Breast epithelium (tissue), 4 donors: ENCODE measurements around the gene RNF113B. TPM values are rescaled to one million over a fixed set of nuclear protein-coding genes. Genes with fewer than 3 reads are reported as not detected.
A peak's percentile ranks its signal among the peaks of the same experiment; 100 is the strongest.

Experiments used
- DNase-seq, 2 donors: peaks; one replicate each; pipeline ENCODE4 v3.0.0-alpha.2; 2019; ENCODE audit warnings: low spot score in 2 of 2
- H3K27ac ChIP-seq, 2 donors: fragments of 200-600 bp; sonication (generic) in 1 of 2; one replicate each; pipeline ENCODE4 v1.5.1; 2016 to 2019; ENCODE audit warnings: mild to moderate bottlenecking in 1 of 2
- H3K27me3 ChIP-seq, 2 donors: fragments of 200-600 bp; sonication (generic) in 1 of 2; one replicate each; pipeline versions ENCODE4 v1.5.1 to v1.6.0; 2017 to 2019; ENCODE audit warnings: control low read depth in 1 of 2, mild to moderate bottlenecking in 1 of 2
- H3K36me3 ChIP-seq: fragments of 200-600 bp; one replicate; pipeline ENCODE4 v1.5.1; 2019
- H3K4me1 ChIP-seq, 2 donors: fragments of 200-600 bp; sonication (generic); one replicate each; pipeline ENCODE4 v1.5.1; 2016 to 2019; ENCODE audit warnings: control low read depth in 1 of 2
- H3K4me3 ChIP-seq, 3 donors: fragments of 200-600 bp; sonication (generic); 1 replicate in 2 of 3; 2 replicates in 1 of 3; pipeline ENCODE4 v1.5.1; 2016 to 2019; ENCODE audit warnings: mild to moderate bottlenecking in 3 of 3, moderate library complexity in 2 of 3
- H3K9me3 ChIP-seq, 2 donors: fragments of 200-600 bp; sonication (generic) in 1 of 2; one replicate each; pipeline ENCODE4 v1.5.1; 2016 to 2019; ENCODE audit warnings: control low read depth in 1 of 2
- POLR2A ChIP-seq: fragments of 450-650 bp; IDR thresholded peaks from one replicate; pipeline ENCODE4 v1.6.1; 2016; ENCODE audit warnings: antibody characterized with exemption, mild to moderate bottlenecking, moderate library complexity
- POLR2AphosphoS5 ChIP-seq, 3 donors: sonication (generic); formaldehyde crosslinking; IDR thresholded peaks; one replicate each; pipeline ENCODE4 v1.6.1; 2017; ENCODE audit warnings: antibody characterized with exemption in 3 of 3
- intact Hi-C: fragments of 100-400 bp; cut with DNase I; formaldehyde crosslinking; loops from one replicate; pipeline ENCODE4 v1.15.1; 2023; ENCODE audit warnings: low total_unique reads
- total RNA-seq, 3 donors: library from RNA; depleted of rRNA; stranded (reverse); fragments of >200 nt; gene quantifications; one replicate each; pipeline ENCODE4 v1.1.0, GENCODE V29; 2016
- TF ChIP-seq, protein P1 (sequence below), 3 donors: fragments of 450-650 bp; IDR thresholded peaks; one replicate each; pipeline ENCODE4 v1.5.1; 2016 to 2017; ENCODE audit warnings: antibody characterized with exemption in 3 of 3, mild to moderate bottlenecking in 3 of 3, moderate library complexity in 3 of 3

RNF113B gene
- not detected for total RNA-seq

DNA sequence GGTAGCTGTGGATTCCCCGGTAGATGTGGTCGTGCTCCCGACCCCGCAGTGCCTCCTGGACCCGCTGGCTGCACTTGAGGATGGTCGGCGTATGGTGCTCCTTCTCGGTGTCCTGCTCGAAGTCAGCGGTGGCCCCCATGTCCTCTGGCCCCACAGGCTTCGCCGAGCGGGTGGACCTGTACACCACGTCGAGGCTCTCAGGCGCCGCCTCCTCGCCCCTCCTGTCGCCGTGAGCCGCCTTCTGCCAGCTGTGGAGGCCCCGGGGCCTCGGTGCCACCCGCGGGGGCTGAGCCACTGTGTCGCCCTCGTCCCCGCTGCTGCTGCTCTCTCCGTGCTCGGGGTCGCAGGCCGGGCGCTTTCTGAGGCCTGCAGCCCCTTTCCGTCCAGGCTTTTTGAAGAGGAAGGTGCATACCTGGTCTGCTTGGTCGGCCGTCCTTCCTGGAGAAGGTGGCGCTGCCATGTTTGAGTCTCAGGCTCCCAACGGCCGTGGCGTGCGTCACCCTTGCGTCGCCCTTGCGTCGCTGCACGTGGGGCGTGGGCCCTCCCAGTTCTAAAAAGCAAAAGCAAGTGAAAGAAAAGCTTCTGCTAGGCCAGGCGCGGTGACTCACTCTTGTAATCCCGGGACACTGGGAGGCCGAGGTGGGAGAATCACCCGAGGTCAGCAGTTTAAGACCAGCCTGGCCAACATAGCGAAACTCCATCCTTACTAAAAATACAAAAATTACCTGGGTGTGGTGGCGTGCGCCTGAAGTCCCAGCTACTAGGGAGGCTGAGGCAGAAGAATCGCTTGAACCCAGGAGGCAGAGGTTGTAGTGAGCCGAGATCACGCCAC, at the start of gene RNF113B:
Gene RNF113B, minus strand, starts transcription at position 493 of the 832 bp plus-strand sequence. Its CDS starts 33 bp downstream, at position 460.
- intact Hi-C loops = no loop called here
- no peak for DNase-seq
- Histone ChIP-seq H3K4me1 (peaks cover 3 to 30% of the 10 kb centered on the region in 2 donors), H3K36me3 (no peaks in the 10 kb centered on the region), H3K4me3 (no peak within 1 kb of the TSS), H3K27me3 (no peaks in the 10 kb centered on the region), H3K9me3 (no peaks in the 10 kb centered on the region), H3K27ac (no peak within 1 kb of the TSS)
- TF ChIP-seq POLR2A (no peak), POLR2AphosphoS5 (IDR thresholded peaks at IDR 0.05) (no peak)
- TF ChIP-seq, protein P1, sequence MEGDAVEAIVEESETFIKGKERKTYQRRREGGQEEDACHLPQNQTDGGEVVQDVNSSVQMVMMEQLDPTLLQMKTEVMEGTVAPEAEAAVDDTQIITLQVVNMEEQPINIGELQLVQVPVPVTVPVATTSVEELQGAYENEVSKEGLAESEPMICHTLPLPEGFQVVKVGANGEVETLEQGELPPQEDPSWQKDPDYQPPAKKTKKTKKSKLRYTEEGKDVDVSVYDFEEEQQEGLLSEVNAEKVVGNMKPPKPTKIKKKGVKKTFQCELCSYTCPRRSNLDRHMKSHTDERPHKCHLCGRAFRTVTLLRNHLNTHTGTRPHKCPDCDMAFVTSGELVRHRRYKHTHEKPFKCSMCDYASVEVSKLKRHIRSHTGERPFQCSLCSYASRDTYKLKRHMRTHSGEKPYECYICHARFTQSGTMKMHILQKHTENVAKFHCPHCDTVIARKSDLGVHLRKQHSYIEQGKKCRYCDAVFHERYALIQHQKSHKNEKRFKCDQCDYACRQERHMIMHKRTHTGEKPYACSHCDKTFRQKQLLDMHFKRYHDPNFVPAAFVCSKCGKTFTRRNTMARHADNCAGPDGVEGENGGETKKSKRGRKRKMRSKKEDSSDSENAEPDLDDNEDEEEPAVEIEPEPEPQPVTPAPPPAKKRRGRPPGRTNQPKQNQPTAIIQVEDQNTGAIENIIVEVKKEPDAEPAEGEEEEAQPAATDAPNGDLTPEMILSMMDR (IDR thresholded peaks at IDR 0.05) = no peak

GRCh38 chr13:98226496-98226895, 49.4 kb upstream of the RNF113B start:
- Histone ChIP-seq H3K9me3 (no peaks in the 10 kb centered on the region), H3K27ac (no peak overlapping the region), H3K36me3 (no peaks in the 10 kb centered on the region), H3K27me3 (no peaks in the 10 kb centered on the region), H3K4me3 (no peak overlapping the region), H3K4me1 (peaks cover 0 to 5% of the 10 kb centered on the region in 2 donors)
- TF ChIP-seq, protein P1 (IDR thresholded peaks at IDR 0.05) = no peak
- no peak for TF ChIP-seq POLR2AphosphoS5 (IDR thresholded peaks at IDR 0.05)
- TF ChIP-seq POLR2A = no peak
- no peak for DNase-seq
- intact Hi-C loops = no loop called here

GRCh38 chr13:98225036-98225940, 48.2 kb upstream of the RNF113B start:
- Histone ChIP-seq H3K4me1 (peaks cover 0 to 5% of the 10 kb centered on the region in 2 donors), H3K4me3 (peak overlapping the region in 1 of 3 donors; percentile 11), H3K36me3 (no peaks in the 10 kb centered on the region), H3K9me3 (no peaks in the 10 kb centered on the region), H3K27me3 (no peaks in the 10 kb centered on the region), H3K27ac (no peak overlapping the region)
- TF ChIP-seq POLR2A (no peak), POLR2AphosphoS5 (IDR thresholded peaks at IDR 0.05) (no peak)
- TF ChIP-seq, protein P1 (IDR thresholded peaks at IDR 0.05) = no peak
- DNase-seq = no peak
- intact Hi-C loops = no loop called here

DNA sequence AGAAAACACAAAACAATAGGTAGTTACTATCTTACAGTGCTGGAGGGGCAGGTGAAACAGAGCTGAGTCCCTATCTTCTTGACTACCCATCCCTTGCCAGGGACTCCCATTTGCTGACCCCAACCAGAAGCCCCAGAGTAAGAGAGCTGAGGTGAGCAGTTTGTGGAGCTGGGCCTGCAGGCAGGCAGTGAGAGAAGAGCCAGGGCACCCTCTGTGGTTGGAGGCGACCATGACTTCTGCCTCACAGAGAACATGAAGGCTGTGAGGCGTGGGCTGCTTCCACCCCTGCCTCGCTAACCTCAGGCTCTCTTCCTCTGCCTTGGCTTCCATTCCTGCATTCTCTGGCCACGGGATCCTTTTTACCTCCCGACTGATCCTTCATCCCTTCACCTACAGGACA, 47.5 kb upstream of the RNF113B start:
- Histone ChIP-seq H3K4me1 (peaks cover 0 to 5% of the 10 kb centered on the region in 2 donors), H3K27me3 (no peaks in the 10 kb centered on the region), H3K9me3 (no peaks in the 10 kb centered on the region), H3K4me3 (no peak overlapping the region), H3K27ac (no peak overlapping the region), H3K36me3 (no peaks in the 10 kb centered on the region)
- no peak for DNase-seq
- intact Hi-C loops = no loop called here
- TF ChIP-seq POLR2A (no peak), POLR2AphosphoS5 (IDR thresholded peaks at IDR 0.05) (no peak)
- TF ChIP-seq, protein P1 (IDR thresholded peaks at IDR 0.05) = no peak
